Lower leg skin (tissue), 4 donors: Measurements from ENCODE around the gene SETD5. TPM values are rescaled to one million over a fixed set of nuclear protein-coding genes. Genes with fewer than 3 reads are reported as not detected.

Experiments
- DNase-seq, 2 donors: peaks; one replicate each; pipeline ENCODE4 v3.0.0-alpha.2; 2019; ENCODE audit warnings: low spot score in 2 of 2
- H3K4me3 ChIP-seq: fragments of 200-600 bp; sonication (generic); 2 replicates; pipeline ENCODE4 v1.5.1; 2017; ENCODE audit warnings: mild to moderate bottlenecking, low read depth; ENCODE audit not compliant: poor library complexity, severe bottlenecking
- CTCF ChIP-seq, 3 donors: fragments of 450-650 bp; IDR thresholded peaks; one replicate each; pipeline ENCODE4 v1.5.1; 2016; ENCODE audit warnings: antibody characterized with exemption in 3 of 3, mild to moderate bottlenecking in 3 of 3, moderate library complexity in 2 of 3
- POLR2A ChIP-seq, 2 donors: fragments of 450-650 bp; IDR thresholded peaks; one replicate each; pipeline ENCODE4 v1.6.1; 2016 to 2017; ENCODE audit warnings: antibody characterized with exemption in 2 of 2, mild to moderate bottlenecking in 1 of 2, moderate library complexity in 1 of 2
- WGBS, 2 donors: methylation state at CpG; one replicate each; pipeline ENCODE4 v1.1.5; 2018; 5-methylcytosine and 5-hydroxymethylcytosine counted together
- intact Hi-C: fragments of 100-400 bp; cut with DNase I; formaldehyde crosslinking; loops from one replicate; pipeline ENCODE4 v1.15.0; 2023; ENCODE audit warnings: low total_unique reads
- total RNA-seq, 4 donors: library from RNA; depleted of rRNA; stranded (reverse); fragments of >200 nt; gene quantifications; one replicate each; pipeline ENCODE4 v1.1.0, GENCODE V29; 2016

Gene SETD5
- total RNA-seq, 4 donors from 2014 or later, result 77.8 to 88.1 (median 80.3) TPM

DNA sequence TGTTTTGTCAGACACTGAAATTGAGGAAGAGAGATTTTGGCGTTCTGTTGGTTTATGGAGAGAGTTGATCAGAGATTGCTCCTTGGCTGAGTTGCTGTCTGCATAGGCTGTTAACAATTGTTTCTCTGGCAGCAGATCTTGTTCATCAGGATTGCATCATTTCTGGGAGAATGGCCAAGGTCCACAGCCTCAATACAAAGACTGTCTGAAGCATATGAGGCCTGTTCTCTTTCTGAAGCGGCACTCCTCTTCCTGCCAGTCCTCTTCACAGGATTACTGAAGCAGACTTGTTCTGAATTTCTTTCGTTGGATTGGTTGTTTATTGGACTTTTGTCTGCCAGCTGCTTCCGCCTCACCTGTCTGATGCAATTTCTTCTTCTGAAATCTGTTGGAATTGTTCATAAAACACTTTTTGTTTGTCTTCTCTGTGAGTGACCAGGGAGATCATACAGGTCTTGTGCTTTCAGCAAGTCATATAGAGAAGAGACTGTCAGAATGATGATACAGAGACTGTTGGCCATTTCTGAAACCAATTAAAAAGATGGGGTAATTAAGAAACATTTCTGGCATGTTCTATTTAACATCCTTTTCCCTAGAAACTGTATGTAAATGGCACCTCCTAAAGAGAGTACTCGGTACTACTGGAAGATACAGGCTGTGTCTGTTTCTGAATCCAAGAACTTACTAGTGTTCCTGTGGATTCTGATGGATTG lies 25.5 kb downstream of the SETD5 start:
- WGBS, 2 donors, result 4 to 7% methylated on average over 5 of the region's 5 CpGs
- TF ChIP-seq CTCF (IDR thresholded peaks at IDR 0.05) (no peak), POLR2A (IDR thresholded peaks at IDR 0.05) (no peak)
- intact Hi-C loops, result no loop called here
- DNase-seq, result peak; percentile 91 to 93
- H3K4me3 ChIP-seq, result no peak overlapping the region

DNA sequence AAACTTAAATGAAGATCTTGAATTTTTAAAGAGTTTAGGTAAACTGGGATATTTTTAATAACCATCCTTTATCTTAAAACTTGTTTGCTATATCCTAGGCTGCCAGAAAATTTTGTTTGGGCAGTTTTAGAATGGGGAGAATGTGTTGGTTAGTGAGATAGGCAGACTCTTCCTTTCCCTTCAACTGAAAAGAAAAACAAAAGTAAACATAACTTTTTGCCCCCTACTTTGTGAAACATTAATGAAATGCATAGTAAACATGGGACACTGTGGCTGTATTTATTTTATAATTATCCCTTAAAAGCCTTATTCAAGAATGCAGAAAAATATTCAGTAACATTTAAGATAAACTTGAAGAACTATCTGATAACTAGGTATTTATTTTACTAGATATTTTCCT lies 31.0 kb downstream of the SETD5 start:
- DNase-seq, result no peak
- intact Hi-C loops, result no loop called here
- H3K4me3 ChIP-seq, result no peak overlapping the region
- TF ChIP-seq POLR2A (IDR thresholded peaks at IDR 0.05) (no peak), CTCF (IDR thresholded peaks at IDR 0.05) (no peak)

DNA sequence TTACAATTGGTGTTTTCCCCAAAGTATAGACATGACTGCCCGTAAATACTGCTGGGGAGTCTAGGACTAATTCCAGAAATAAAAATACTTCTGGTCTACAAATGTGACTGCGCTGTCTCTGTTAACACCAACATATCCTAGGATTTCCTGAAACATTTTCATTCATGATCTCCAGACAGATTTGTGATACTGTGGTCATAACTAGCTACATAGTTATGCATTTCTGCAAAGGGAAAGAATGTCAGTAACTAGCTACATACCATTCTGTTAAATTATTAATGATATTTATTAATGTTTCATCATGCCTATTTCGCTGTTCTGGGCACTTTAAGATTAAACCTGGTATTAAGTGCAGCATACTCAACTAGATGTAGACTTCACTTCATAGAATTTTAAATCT lies 33.3 kb downstream of the SETD5 start:
- TF ChIP-seq POLR2A (IDR thresholded peaks at IDR 0.05) (no peak), CTCF (IDR thresholded peaks at IDR 0.05) (no peak)
- H3K4me3 ChIP-seq, result no peak overlapping the region
- WGBS, 2 donors, result 96 to 97% methylated on average over 3 of the region's 3 CpGs
- no peak for DNase-seq
- intact Hi-C loops, result loop anchor here (5.0 kb wide), 1 partner anchor 78 kb away; no protein-coding TSS in a partner anchor

GRCh38 chr3:9433627-9434521 lies 36.5 kb downstream of the SETD5 start:
- intact Hi-C loops, result loop anchor here (5.0 kb wide), 1 partner anchor 82 kb away; no protein-coding TSS in a partner anchor
- no peak overlapping the region for H3K4me3 ChIP-seq
- WGBS, 2 donors, result 91 to 92% methylated on average over 15 of the region's 15 CpGs
- no peak for DNase-seq
- TF ChIP-seq CTCF (IDR thresholded peaks at IDR 0.05) (no peak), POLR2A (IDR thresholded peaks at IDR 0.05) (no peak)

DNA sequence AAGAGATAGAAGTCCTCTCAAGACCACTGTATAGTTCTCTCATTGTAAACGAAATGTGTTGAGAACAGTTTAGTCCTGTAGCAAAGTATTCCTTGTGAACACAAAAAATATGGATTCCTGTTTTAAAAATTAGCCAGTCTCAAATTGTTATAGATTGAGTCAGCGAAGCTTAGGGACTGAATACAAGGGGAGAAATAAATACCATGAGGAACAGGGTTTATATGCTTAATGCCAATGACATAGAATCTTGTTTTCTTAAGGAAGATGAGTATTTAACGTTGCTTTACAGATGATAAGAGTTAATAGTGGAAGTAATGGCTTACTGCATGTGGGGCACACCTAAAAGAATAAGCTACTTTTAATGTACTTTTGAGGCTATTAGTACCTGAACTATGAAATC lies 37.9 kb downstream of the SETD5 start:
- TF ChIP-seq CTCF (IDR thresholded peaks at IDR 0.05), result no peak
- TF ChIP-seq POLR2A (IDR thresholded peaks at IDR 0.05), result no peak
- 89 to 94% methylated on average over 3 of the region's 3 CpGs for WGBS, 2 donors
- no peak for DNase-seq
- intact Hi-C loops, result no loop called here
- no peak overlapping the region for H3K4me3 ChIP-seq
